Jurkat, Clone E6-1 (cell line): ENCODE measurements around the gene PRICKLE4. TPM values are rescaled to one million over a fixed set of nuclear protein-coding genes. Genes with fewer than 3 reads are reported as not detected.

Experiments used
- DNase-seq: peaks from one replicate; pipeline ENCODE4 v3.0.0-alpha.2; 2011; ENCODE audit warnings: low read depth, low spot score
- H3K4me3 ChIP-seq: 2 replicates; pipeline ENCODE4 v1.5.1; 2011; ENCODE audit warnings: mild to moderate bottlenecking, low read length, control low read depth, moderate library complexity
- polyA plus RNA-seq: library from polyadenylated mRNA; unstranded; fragments of >200 nt; gene quantifications from one replicate; pipeline ENCODE4 v1.2.1, GENCODE V29; 2012; ENCODE audit warnings: missing spikeins; ENCODE audit not compliant: insufficient read length, insufficient read depth

PRICKLE4 gene, protein sequence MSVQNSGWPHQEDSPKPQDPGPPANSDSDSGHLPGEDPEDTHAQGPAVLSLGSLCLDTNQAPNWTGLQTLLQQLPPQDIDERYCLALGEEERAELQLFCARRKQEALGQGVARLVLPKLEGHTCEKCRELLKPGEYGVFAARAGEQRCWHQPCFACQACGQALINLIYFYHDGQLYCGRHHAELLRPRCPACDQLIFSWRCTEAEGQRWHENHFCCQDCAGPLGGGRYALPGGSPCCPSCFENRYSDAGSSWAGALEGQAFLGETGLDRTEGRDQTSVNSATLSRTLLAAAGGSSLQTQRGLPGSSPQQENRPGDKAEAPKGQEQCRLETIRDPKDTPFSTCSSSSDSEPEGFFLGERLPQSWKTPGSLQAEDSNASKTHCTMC
- 2.6 TPM for polyA plus RNA-seq

DNA sequence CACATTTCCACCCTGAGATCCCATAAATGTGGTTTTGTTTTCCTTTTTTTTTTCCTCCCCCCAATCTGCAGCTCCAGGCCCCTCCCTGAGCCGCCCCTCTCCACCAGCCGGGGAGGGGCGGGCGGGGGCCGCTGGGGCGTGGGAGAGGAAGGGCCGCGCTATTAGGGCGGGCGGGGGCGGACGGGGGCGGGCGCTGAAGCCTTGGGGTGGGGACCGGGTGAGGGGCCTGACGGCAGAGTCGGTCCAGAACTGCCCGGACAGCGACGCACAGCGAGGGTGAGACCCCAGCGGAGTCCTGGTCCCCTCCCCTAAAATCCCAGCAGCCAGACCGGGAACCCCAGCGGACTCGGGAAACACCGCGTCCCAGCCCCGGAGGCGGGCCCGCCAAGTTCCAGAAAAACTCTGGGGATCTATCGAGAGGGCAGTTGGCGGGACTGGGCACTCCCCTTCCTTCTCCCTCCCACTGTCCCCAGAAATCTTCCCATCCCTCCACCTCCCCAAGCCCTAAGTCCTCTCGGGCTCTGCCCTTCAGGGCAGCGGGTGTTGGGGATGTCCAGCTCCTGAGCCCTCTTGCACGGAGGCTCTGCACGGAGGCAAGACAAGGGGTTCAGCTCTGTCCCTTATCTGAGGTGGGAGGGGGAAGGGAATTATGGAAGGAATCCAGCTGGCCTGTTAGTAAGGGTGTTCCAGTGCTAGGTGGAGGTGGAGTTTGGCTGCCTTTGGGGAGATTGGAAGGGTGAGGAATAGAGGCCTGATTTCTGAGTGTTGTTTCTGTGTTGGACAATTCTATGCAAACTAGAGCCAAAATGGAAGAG, at the start of gene PRICKLE4:
TSS of gene PRICKLE4 (plus strand) at position 232 of the 815 bp plus-strand sequence. CDS start 2,692 bp downstream, outside the sequence.
- peak within 1 kb of the TSS; percentile 75 for H3K4me3 ChIP-seq
- no peak for DNase-seq

DNA sequence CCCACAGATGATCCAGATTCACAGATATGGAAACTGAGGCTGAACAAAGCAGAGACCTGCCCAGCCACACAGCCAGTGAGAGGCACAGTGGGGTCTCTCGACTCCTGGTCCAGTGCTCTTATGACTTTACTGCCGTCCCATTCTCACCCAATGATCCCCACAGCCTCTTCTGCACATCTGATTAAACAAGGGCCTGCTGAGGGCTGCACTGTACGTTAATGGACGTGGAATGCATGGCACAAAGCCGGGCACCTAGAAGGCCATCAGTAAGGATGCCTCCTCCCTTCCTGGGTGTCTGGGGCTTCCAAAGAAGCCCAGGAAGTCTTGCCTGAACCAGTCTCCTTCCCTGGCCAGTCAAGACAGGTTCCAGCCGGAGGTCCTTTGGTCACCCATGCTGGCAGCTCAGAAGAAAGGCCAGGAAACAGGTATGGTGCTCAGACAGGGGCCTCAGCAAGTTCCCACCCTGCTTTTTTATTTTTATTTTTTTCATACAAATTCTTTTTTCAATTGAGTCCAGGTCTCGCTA, 49.0 kb upstream of the PRICKLE4 start:
- H3K4me3 ChIP-seq: no peak overlapping the region
- no peak for DNase-seq

DNA sequence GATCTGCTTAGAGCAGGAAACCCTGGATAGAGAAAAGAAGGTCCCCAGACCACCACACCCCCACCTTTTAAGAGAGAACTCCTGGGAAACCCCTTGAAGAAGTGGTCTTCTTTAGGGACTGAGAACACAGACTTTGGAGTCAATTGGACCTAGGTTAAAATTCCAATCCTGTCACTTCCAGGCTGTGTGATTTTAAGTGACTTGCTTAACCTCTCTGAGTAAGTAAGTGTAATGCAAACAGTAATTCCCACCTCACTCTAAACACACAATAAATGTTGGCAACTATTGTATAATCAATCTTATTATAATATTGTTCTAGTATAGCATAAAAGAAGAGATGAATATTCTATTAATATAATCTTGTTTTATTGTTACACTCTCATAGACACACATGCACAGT, 48.4 kb upstream of the PRICKLE4 start:
- H3K4me3 ChIP-seq: no peak overlapping the region
- DNase-seq: no peak

DNA sequence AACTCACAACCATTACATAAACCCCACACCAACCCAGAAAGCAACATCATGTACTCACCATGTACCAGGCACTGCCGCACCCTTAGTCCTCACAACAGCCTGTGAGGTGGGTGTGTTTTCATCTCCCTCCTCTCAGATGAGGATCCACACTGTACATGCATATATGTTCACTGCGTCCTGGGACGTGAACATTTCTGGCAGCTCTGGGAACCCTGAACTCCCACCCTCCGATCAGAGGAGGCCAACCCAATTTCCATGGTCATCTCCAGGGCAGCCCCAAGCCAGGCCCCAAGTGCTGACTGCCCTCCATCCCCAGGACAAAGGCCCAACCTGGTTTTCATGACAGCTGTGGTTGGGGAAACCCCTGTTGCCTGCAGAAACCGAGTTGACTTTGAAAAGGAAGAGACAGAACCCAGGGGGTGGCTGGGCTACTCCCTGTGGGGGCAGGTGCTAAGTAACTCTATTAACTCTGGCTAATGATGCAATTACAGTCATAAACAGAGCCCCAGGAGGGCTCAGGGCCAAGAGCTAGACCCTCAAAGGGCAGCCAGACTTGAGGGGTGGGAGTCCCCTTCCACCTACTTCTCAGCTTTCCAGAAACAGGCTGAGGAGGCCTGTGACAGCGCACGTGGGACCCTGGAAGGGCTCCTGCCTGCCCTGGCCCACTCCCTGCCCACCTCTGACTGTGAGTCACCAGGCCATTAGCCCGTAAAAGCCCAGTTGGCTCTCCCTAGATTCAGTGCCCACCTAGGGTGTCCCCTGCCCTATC, 47.8 kb upstream of the PRICKLE4 start:
- no peak for DNase-seq
- no peak overlapping the region for H3K4me3 ChIP-seq

DNA sequence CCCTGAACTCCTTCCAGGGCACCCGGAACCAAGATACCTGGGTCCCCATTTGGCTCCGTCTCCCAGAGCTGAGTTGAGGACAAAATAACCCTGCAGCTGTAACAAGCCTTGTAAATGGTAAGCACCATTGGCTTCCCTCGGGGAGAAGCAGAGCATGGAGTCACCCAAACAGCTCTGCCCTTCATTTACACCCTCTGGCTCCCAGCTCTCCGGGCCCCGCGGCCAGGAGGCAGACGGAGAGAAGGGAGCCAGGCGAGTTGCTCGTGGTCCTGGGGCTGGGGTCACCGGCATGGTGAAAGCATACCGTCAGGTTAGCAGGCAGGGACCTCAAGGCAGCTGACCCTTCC, 47.2 kb upstream of the PRICKLE4 start:
- no peak overlapping the region for H3K4me3 ChIP-seq
- DNase-seq: no peak

DNA sequence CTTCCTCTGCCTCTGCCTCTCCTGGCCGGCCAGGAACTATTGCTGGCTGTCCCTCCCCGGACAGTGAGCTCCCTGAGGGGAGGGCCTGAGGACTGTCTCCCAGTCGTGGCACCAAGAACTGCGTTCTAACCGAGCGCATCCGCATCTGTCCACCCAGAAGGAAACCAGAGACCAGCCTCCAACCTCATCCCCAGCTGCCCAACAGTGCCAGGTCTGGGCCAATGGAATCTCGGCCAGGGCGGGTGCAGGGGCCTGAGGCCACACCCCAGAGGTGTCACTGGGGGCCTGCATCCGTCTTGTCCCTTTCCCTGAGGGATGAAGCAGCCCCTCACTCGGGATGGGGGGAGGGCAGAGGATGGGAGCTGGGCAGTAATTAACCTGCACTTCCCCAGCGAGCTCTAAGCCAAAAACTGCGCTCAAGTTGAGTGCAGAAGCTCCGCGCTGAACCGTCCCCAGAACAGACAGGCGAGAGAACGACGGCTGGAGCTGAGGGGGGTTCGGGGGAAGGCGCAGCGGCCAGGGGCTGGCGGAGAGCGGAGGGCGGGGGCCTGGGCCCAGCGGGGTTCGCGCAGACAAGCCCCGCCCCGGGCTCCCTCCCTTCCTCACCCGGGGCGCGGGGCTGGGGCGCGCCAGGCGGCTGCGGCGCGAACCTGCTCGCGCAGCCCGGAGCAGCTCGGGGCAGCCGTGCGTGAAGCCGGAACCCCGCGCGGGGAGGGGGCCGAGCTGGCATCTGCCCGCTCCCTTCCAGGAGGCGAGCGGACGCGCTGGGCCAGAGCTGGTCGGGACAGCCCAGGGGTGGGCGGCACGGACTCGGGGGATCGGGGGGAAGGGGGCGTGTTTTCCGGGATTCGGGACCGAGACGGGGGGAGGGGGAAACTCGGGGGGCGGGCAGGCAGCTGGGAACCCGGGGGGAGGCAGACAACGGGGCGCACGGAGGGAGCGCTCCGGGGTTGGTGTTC, 46.6 kb upstream of the PRICKLE4 start:
- peak overlapping the region; percentile 65 for H3K4me3 ChIP-seq
- peak; percentile 18 for DNase-seq

DNA sequence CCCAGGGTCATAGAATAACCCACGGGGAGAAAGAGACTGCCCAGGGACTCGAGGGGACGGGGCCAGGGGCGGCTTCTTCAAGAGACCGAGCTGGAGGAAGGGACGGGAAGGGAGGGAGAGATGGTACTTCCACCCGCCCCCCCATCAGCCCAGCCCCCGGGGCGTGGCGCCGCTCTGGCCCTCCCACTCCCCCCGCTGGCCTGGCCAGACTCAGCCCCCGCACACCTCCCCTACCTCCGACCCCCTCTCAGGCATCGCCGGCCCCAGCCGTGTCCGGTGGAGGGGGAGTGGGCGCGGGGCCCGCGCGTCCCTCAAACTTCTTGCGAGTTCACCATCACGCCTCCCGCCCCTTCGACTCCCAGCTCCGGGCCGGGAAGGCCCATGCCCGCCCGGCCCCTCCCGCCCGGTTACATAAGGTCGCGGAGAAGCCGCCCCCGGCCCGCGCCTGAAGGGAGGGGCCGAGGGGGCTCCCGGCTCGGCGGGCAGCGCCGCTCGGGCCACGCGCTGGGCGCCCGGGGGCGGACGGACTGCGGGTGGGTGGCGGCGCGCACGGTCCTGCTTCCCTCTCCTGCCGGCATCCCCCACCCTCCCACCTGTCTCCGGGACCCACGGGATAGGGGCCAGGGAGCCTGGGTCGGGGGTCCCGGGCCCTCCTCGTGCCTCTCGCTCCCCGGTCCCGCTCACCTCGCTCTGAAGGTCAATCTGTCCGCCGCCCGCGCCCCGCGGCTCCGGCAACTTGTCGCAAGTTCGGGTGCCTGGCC, 45.7 kb upstream of the PRICKLE4 start:
- peak; percentile 39 for DNase-seq
- H3K4me3 ChIP-seq: peak overlapping the region; percentile 65

DNA sequence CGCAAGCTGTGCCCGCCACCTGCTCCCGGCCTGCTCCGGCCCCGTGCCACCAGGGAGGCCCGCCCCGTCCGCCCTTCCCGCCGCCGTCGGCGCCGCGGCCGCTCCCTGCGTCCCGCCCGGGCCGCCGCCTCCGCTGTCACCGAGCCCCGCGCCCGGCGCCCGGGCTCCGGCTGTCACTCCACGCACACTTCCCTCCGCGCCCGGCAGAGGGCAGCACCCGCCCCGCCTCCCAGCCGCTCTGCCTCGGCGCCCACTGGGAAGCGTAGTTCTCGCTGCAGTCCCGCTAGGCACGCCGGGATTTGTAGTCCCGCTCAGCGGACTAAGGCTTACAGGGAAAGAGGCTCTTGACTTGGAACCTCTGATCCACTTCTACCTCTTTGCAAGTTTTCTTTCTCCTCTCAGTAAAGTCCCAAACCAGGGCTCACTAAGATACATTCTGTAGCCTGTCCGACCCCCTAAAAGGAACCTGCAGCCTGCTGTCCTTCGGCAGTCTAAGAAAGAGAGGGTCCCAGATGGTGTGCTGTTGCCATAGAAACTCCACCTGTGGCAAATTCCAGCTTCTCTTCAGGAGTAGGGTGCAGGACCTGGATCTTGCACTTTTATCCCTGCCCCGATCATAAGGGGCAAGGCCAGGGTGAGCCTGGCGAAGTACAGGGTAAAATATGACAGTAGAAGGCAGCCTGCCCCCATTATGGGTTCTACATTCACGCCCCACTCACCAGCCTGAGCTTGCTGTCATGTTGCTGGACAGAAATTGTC, 45.0 kb upstream of the PRICKLE4 start, which contains the start of gene TFEB:
TSS of gene TFEB (minus strand) at position 182 of the 759 bp plus-strand sequence. CDS start 44,395 bp downstream, outside the sequence.
- peak; percentile 80 for DNase-seq
- H3K4me3 ChIP-seq: peak within 1 kb of the TSS; percentile 65

DNA sequence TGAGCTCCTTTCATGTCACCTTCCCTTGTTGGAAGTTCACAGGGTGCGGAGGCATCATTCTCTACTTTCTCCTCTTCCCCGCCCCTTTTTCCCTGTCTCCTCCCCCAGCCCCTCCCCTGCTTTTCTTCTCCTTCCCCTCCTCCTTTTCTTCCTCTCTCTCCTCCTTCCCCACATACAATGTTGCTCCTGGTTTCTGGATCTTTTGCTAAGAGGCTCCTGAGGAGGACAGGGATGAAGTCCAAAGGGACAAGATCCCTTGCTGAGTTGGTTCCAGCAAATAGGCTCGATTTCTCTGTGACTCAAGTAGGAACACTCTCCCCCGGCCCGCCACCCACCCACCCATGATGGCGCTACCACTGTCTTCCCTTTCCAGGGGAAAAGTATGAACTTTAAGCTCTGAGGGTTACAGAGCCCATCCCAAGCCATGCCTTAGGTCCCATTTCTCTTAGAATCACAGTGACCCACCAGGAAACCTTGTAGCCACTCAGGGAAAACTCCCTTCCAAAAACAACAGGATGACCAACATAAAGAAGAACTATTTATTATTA, 44.3 kb upstream of the PRICKLE4 start:
- DNase-seq: no peak
- peak overlapping the region; percentile 51 for H3K4me3 ChIP-seq

DNA sequence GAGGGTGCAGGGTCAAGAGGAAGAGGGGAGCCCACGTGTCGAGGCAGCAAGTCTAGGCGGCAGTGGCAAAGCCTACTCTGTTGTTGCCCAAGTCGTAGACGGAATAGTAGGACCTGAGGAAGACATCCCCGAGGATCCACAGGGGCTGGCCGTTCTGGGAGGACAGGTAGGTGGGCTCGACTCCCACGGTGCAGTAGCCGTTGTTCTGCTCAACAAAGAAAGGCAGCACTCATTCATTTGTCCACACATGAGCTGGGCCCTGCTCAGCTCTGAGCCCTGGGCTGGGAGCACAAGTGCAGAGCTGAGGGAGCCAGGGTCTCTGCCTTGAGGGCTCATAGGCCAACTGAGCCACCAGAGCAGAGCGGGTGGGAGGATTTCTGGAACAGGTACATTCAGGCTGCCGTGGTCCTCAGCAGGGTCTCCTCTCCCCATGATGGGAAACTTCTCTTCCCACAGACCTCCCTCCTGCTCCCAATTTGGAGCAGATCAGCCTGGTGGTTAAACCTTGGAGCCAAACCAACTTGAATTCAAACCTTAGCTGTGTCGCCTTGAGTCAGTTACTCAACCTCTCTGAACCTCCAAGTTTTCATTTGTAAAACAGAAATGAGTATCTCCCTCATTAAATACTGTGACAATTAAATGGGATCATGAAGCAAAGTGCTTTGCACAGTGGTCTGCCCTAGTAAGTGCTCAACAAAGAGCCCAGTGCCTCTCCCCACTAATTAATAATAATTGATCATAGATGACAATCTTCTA, 43.6 kb upstream of the PRICKLE4 start:
- no peak for DNase-seq

DNA sequence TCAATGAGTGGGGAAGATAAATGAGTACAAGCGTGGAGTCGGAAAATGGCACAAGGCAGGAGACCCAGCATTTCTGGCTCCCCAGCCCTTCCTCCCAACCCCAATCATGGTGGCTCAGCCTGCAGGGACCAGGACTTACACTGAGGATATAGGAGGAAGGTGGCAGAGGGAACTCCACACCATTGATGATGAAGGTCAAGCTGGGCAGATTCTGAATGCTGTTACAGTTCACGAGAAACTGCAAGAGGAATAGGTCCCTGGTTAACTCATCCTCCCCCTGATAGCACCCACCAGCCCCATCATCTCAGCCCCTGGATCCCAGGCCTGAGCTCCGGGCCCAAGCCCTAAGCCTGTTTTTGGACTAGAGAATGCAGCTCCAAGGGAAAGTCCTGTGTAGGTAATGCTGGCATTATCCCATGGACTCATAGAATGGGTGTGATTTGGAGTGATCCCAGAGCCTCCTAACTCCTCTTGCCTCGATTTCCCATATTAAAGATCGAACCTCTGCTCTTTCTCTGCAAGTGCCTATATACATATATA, 42.9 kb upstream of the PRICKLE4 start:
- DNase-seq: no peak
- no peak overlapping the region for H3K4me3 ChIP-seq

More for the DNA sequence above, 43.6 kb upstream of the PRICKLE4 start:
- H3K4me3 ChIP-seq: no peak overlapping the region

DNA sequence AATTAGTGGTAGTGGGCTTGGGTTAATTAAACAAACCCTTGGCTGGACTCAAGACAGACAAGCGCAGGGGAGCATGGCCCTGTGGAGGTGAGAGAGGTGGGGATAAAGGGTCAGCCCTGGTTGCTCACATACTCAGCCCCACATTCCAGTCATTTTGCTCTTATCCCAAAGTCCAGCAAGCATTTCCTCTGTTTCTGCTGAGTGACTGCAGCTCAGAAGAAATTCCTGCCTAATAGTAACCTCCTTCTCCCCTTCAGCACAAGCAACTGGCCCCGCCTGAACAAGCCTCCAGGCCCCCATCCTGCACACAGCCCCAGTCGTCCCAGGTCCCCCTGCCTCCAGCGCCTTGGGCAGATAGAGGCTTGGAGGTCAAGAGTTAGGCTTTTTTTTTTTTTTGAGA, 41.5 kb upstream of the PRICKLE4 start:
- H3K4me3 ChIP-seq: no peak overlapping the region
- no peak for DNase-seq

DNA sequence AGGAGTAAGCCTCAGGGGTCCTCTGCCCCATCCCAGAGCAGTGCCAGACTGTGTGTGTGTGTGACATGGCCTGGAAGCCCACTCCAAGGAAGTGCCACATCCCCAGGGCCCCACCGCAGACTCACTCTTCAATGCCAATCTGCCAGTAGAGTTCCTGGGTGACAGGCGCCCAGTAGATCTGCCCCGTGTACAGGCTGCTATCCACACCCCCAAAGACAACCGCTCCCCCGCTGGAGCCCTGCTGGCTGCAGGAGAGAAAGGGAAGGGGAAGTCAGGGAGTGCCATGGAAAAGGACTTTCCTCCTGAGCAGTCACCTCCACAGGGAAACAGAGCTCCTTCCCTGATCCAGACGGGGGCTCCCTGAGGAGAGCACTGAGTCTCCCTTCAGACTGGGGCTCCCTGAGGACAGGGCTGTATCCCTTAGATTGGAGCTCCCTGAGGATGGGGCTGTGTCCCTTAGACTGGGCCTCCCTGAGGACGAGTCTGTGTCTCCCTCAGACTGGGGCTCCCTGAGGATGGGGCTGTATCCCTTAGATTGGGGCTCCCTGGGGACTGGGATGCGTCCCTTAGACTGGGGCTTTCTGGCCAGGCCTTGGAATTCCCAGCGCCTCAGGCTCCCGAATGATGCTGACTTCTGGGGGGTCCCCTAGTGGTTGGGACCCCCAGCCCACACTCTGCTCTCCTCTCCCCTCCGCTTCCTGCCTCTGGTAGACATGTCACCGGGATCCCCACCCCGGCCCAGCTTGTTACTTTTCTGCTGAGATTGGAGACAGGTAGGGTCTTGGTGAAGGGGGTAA, 40.0 kb upstream of the PRICKLE4 start:
- H3K4me3 ChIP-seq: no peak overlapping the region
- no peak for DNase-seq

DNA sequence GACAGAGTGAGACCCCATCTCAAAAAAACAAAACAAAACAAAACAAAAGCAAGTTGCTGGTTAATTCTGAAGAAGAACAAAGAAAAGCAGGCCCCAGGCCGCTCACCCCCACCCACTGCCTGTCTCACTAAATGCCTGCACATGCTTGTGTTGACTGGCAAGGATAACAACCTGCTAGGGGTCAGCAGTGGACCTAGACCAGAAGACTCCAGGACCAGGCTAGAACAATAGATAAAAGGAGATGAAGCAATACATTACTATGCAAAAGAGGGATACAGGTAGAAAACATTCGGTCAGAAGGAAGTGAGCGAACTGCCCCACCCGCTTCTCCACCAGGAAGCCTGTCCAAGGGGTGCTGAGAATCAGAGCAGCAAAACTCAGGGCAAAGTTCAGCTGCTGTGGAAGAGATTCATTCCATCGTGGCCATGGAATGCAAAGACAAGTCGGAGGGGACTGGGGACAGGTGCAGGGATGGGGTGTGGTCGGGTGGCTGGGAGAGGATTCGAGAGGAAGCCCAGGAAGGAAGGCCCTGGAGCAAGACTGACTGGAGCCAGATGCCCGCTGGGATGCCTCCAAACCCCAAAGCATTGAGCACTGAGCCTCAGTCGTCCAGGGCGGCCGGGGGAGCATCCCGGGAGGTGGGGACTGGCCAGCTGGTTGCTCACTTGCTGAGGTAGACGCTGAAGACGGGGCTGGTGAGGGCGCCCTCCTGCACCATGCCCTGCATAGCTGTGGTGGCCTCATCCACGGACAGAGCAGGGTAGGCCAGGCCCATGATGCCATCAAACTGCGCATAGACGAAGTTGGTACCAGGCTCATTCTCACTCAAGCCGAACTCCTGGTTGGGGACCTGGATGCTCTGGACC, 38.7 kb upstream of the PRICKLE4 start:
- no peak overlapping the region for H3K4me3 ChIP-seq
- DNase-seq: no peak
